Tibial nerve (tissue), 4 donors: Measurements from ENCODE around the gene PRKAG1.

Experiments used
- CTCF ChIP-seq, 5 experiments: fragments of 200-600 bp in 3 of 5; fragments of 450-650 bp in 2 of 5; sonication (generic) in 3 of 5; IDR thresholded peaks; one replicate each; pipeline ENCODE4 v1.5.1; 2016 to 2019; ENCODE audit warnings: antibody characterized with exemption in 5 of 5, mild to moderate bottlenecking in 3 of 5, moderate library complexity in 2 of 5
- EP300 ChIP-seq, 2 donors: sonication (generic); formaldehyde crosslinking; IDR thresholded peaks; one replicate each; pipeline ENCODE4 v1.6.1; 2017; ENCODE audit warnings: antibody characterized with exemption in 2 of 2, mild to moderate bottlenecking in 1 of 2

GRCh38 chr12:48969160-48969771 is 49.3 kb downstream of the PRKAG1 start:
- no peak for TF ChIP-seq CTCF (IDR thresholded peaks at IDR 0.05)
- TF ChIP-seq EP300 (IDR thresholded peaks at IDR 0.05), result no peak
